HL-60/S4 (cell line): Measurements from ENCODE around the gene RARG.
"Not testable (repeated sequence)": the region's sequence is repeated elsewhere in the genome, so short reads cannot be mapped to it uniquely, and the experiment has no call there.

Experiments
- in situ Hi-C: fragments of 300-500 bp; cut with MboI; formaldehyde crosslinking; loops from 2 replicates; pipeline ENCODE4 v1.14.3; 2022; ENCODE audit warnings: low sequenced_read_pairs

The RARG gene

DNA sequence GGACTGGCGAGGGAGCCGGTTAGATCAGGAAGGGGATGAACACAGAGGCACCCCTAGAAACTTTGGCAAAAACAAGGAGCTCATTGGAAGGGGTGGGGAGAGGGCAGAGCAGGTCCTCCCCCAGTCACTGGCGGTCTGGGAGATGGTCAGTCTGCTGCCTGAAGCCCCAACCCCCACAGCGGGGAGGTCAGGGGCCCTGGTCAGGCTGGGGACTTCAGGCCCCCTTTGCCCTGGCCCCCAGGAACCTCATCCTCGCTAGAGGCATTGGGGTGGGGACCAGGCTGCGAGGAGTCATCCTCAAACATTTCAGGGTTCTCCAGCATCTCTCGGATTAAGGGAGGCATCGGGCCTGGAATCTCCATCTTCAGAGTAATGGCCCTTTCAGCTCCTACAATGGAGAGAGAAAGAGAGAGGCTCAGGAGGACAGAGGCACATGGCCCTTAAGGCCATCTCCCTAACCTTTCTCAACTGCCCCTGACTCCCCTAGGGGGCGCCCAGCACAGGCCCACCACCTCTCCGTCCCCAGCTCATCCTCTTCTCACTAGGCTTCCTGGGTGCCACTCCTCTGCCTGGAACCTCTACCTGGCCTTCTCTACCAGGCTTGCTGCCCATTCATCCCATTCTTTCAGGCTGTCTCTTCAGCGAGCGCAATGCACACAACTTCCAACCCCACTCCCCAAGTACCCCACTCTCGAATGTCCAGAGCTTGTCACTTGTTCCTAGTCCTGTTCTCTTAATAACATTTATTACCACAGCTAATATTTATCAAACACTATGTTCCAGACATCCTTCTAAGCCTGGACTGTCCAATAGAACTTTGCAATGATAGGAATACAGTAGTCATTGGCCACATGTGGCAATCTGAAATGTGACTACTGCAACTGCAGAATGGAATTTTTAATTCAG, 20.3 kb downstream of the RARG start:
- in situ Hi-C loops: loop anchor here (5.0 kb wide), 1 partner anchor 76 kb away; no protein-coding TSS in a partner anchor

DNA sequence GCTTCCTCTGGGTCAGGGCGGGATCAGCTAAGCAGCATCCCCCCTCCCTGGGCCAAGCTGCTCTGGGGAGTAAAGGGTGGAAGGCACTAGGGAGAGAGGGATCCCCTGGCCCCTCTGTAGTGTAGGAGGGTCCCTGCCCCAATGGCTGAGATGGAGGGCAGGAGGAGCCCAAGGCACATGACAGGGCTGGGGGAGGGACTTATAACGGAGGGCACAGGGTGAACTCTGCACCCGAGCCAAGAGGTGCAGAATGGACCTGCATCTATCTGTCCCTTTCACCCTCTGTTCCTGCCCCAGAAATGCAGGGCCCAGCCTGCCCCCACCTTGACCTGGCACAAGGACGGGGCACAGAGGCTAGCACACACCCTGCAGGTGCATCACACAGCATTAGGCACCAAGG, 21.2 kb downstream of the RARG start:
- in situ Hi-C loops: loop anchor here (5.0 kb wide), 1 partner anchor 76 kb away; no protein-coding TSS in a partner anchor

DNA sequence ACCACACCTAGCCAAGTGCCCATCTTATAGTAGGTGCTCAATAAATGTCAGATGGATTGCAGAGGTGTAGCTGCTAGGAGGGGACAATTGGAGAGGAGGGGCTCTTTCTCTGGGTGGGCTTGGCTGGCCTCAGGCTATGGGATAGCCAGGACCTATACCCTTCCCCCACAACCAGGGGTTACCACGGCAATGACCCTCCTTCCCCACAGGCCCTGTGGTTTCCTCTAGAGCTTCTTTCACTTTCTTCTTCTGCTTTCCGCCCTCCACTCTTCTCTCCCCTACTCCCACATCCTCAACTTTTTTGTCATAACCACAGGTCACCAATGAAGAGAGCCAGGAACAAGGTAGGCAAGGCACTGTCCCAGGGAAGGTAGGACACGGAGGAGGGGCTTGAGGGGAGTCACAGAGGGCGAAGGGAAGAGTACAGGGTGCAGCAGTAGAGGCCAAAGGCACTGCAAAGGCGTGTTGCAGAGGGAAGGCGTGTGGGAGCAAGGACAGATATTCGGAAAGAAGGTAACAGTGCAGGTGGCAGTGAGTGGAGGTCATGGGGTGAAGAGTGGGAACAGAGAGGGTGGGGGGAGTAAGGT, 23.0 kb downstream of the RARG start:
- in situ Hi-C loops: no loop called here

DNA sequence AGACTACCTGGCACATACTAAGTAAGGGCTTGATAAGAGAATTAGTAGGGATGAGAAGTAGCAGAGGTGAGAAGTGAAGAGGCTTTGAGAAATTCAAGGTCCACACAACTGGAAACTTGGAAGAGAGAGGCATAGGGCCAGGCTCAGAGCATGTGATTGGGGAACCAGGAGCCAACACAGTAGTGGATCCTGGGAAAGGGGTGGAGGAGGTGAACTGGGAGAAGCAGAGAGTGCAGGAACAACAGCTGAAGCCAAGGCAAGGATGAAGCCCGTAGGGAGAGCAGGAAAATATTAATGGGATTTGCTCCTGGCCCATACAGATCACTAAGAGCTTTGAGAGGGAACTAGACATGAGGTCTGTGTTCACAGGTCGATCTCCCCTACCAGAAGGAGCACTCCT, 23.6 kb downstream of the RARG start:
- in situ Hi-C loops: no loop called here

DNA sequence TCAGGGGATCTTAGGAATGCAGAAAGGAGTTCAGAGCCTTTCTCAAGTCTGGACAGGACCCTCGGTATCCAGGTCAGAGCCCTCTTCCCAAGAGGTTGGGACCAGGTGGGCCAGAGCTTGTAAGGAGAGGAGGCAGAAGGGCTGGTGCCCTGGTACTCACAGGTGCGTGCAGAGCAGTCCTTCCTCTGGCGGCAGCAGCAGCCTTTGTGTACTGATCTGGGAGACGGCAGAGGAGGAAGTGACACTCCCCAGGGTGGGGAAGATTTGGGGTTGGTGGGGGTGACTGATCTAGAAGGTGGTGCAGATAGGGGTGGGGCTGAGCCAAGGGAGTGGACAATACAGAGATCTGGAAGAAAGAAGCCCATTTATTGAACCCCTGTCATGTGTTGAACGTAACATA, 25.0 kb downstream of the RARG start, which contains the start of gene ITGB7:
ITGB7 (minus strand) TSS at position 210 of the 400 bp plus-strand sequence. CDS start 6,808 bp downstream, outside the sequence.
- in situ Hi-C loops: no loop called here

DNA sequence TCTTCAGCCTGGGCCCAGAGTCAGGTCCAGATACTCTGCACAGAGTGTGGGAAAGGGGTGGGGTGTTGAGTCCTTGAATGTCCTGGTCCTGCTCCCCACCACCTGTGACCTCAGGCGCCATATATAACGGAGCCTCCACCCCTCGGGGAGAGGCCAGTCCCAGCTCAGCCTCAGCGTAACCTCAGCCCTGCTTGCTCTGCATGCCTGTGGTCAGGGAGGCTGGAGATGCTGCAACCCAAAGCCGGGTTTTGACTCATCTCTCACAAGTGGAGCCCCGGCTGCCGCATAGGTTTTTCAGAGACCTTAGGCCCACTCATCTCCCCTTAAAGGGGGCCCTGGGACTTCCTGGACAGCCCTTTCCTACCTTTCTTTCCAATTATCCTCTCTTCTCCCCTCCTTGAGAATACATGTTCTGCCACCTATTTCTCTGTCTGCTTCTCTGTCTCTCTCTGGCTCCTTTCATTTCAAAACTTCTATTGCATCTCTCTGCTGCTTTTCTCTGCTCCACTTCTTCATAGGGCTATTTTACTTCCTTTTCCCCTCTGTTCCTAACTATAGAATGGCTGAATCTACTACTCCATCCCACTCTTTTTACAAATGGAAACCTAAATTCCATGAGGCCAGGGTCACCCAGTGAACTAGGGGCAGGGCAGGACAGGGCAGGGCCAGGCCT, 26.1 kb downstream of the RARG start:
- in situ Hi-C loops: no loop called here

DNA sequence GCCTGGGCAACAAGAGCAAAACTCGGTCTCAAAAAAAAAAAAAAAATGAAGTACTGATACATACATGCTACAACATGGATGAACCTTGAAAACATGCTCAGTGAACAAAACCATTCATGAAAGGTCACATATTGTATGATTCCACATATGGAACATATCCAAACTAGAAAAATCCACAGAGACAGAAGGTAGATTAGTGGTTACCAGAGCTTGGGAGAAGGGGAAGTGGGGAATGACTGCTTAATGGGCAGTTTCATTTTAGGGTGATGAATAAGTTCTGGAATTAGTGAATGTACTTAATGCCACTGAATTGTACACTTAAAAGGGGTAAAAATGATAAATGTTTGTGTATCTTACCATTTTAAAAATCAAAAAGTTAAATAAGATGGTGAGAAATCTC, 27.7 kb downstream of the RARG start:
- in situ Hi-C loops: no loop called here

DNA sequence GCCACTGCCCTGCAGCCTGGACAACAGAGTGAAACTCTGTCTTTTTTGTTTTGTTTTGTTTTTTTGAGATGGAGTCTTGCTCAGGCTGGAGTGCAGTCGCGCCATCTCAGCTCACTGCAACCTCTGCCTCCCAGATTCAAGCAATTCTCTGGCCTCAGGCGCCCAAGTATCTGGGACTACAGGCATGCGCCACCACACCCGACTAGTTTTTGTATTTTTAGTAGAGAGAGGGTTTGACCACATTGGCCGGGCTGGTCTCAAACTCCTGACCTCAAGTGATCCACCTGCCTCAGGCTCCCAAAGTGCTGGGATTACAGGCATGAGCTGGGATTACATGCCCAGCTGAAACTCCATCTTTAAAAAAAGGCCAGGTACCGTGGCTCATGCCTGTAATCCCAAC, 29.7 kb downstream of the RARG start:
- in situ Hi-C loops: not testable (repeated sequence)

DNA sequence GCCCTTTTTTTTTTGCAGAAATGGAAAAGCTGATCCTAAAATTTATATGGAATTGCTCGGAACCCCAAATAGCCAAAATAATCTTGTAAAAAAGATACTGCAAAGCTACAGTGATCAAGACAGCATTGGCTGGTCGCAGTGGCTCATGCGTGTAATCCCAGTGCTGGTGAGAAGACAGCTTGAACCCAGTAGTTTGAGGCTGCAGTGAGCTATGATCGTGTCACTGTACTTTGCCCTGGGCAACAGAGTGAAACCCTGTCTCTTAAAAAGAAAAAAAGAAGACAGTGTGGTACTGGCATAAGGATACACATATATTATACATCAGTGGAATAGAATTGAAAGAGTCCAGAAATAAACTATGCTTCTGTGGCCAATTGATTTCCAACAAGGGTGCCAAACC, 30.4 kb downstream of the RARG start:
- in situ Hi-C loops: no loop called here

DNA sequence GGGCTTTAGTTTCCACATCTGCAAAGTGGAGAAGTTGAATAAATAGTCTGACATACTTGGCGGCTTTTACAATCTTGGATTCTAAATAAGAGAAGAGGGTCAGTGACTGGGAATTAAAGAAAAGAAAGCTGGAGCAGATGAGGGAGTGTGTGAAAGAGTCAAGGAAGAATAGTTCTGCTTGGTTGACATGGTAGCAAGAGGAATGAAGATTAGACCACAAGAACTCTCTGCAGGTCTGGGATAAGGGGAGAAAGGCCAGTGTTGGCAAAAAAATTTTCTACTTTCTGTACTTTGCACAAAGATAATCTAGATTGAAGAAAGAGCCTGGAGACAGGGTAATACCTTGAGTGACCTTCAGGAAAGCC, 30.9 kb downstream of the RARG start:
- in situ Hi-C loops: no loop called here

DNA sequence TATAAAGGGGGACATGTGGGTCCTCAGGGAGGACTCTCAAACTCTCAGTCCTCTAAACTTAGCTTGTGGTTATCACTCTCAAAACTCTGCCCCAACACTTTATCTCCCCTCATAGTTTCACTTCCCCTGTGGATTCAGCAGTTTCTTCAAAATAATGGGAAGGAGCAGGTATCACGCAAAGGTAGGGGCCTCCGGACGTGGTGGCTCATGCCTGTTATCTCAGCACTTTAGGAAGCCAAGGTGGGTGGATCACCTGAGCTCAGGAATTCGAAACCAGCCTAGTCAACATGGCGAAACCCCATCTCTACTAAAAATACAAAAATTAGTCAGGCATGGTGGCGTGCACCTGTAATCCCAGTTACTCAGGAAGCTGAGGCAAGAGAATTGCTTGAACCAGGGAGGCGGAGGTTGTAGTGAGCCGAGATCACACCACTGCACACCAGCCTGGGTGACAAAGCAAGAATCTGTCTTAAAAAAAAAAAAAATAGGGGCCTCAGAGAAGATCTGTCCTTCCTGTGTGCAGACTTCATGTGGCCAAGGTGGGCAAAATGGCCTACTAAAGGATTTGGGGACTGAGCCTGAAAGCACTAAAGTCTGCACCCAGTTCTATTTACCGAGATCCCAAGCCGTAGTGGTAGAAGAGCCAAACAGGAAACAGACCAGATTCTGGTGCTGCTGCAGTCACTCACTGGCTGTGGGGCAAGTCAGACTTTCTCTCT, 31.4 kb downstream of the RARG start:
- in situ Hi-C loops: no loop called here

DNA sequence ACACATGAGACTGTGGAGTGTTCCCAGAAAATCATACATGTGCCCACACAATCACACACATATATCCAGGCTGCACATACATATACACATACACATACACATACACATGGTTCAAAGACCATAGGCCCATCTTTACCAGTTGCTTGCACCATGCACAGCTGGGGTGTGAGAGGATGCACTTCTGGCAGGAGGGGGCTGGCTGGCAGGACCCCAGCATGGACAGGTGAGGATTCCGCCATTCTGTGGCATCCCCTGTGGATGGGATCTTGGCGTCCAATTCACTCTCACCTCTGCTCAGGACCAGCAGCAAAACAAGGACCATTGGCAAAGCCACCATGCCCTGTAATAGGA, 31.9 kb downstream of the RARG start:
- in situ Hi-C loops: no loop called here

DNA sequence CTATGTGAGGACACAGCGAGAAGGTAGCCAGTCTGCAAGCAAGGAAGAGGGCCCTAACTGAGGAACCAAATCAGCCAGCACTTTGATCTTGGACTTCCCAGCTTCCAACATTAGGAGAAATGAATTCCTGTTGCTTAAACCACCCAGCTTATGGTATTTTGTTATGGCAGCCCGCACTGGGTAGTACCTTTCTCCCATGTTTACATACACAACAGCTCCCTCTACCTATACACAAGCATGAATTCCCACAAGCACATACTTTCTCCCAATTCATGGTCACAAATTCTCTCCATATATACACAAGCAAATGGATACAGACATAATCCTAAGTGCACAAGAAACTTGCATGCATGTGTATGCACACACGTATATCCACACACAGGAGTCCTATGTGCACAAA, 32.3 kb downstream of the RARG start:
- in situ Hi-C loops: no loop called here

DNA sequence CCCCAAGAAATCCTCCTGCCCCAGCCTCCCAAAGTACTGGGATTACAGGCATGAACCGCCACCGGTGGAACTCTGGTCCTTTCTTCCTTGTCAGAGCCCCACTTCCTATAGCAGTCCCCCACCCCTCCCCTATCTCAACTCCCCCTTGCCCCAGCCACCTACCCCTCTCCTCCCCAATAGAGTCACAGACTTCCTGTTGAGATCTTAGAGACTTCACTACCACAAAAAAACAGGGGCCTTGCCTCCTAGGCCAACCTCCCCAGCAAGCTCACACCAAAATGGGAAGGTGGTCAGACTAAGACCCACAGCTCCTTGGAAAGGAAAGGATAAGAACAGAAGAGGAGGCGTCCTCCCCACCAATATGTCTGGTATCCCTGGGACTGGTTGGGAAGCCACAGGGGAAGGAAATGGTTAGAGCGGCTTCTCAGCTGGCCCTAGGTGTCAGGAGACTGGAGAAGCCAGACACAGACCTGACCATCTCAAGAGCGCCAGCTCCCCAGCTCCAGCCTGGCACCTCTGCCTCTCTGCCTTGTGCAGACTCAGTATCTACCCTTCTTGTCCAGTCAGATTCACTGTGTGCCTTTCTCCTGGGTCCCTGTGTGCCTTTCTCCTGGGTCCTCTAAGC, 33.4 kb downstream of the RARG start:
- in situ Hi-C loops: no loop called here

DNA sequence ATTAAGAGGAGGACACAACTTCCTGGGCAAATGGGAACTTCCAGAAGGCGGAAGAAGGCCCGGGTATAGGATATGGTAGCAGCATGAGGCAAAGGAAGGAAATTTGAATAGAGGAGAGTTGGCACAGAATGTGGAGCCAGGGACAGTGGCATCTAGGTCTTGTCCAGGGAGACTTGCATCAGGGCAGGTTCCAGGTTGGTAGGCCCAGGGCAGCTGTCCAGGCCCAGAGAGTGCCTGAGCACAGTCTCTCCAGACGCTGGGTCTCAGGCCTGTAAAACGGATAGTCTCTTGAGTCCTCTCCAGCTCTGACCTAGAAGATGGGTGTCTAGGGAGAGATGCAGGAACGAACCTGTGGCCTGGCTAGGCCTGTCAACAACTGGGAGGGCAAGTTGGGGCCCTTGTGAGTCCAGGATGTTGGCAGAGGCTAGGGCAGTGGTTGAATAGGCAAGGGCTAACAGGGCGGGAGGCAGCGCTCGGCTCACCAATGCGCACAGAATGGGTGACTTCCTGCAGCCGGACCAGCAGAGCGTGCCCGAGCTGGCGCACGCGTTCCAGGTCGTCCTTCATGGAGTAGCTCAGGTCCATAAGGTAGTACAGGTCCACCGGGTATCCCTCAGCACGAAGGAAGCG, 34.9 kb downstream of the RARG start:
- in situ Hi-C loops: no loop called here

DNA sequence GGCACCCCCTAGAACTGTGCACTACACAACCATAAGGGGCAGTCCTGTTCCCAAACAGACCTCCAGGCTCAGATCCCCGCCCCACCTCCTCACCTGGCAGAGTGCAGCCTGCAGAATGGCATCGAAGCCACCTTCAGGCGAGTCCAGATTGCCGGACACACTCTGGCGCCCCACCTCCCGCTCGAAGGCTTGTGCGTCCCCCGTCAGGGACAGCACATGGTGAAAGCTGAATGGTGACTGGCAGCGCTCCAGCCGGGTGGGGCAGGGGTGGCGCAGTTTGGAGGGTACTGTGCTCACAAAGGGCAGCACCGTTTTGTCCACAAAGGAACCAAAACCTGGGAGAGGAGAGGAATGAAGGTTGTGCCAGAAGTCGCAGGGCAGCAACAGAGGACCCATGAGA, 35.5 kb downstream of the RARG start:
- in situ Hi-C loops: no loop called here

DNA sequence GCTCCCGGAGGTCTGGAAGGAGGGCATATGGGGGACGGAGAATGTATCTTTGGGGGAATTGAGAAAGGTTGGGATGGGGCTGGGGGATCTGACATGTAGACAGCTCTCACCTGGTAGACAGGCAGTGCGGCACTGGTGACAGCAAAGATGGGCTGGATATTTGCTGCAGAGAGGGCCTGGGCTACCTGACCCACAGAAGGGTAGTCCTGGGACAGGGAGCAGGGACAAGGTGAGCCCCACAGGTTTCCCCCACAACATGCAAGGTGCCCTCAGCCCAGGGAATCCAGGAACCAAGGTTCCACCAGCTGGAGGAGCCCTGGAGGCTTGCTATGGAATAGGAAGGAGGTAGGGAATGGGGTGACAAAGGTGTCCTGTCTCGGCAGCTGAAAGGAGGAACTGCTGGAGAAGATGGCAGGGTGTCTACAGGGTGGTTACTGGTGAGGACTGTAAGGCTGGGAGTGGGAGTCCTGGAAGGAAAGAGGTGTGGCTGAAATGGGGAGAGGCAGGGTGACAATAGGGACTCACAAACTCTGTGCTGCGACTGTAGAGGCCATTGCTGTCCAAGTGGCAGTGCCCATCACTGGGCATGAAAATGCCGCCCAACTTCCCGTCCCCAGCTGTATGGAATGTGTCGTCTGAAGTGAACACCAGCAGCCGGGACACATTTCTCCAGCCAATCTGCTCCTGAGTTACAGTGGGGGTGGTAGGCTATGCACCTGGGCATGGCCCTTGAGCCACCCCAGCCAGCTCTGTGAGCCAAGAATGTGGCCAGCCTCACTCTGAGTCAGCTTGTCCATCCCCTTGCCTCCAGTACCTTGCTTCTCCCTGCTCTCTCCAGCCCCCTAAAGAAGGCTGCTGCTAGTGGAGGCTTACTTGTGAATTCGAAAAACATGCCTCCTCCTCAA, 36.2 kb downstream of the RARG start:
- in situ Hi-C loops: no loop called here

DNA sequence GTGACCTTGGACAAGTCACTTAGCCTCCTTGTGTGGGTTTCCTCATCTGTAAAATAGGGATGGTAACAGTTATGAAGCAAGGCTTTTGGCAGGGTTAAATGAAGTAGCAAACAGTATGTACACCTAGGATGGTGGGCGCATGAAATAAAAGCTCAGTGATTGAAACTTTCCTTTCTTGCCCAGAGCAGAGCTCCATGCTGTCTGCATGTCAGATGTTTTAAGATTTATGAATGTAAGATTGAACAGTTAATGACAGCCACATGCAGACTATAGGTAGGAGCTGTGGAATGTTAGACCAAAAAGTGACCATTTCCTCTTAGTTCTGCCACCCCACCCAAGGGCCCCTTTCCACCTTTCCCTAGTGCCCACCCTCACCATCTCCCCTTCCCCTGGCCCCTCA, 37.0 kb downstream of the RARG start:
- in situ Hi-C loops: no loop called here

DNA sequence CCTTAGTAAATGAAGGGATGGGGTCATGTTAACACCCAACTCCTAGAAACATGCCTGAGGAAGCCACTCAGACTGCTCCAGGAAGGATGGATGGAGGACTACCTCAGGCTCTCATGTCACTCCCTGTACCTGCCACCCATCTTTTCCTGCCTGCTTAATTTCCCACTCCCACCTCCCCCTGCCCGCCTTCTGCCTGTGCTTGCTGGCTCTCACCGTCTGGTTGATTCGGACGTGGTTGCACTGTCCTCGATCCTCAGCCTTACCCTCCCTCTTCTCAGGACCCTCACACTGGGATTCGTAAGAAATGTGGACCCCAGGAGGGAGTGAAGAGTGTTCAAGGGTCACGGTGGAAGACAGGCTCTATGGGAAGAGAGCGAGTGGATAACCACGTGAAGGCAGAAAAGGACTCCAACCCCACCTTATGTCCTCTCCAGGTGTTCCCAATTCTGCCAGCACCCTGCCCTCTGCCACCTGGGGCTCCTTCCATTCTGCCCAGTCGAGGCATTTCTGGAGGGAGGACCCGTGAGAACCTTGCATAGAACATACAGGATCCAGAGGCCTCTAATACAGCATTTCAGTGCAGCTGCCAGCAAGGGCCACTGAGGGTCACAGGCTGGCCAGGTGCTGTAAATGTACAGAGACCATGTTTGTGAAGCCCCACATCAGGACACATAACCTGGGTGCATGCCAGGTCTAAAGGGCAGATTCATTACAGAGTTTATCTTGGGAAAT, 37.9 kb downstream of the RARG start:
- in situ Hi-C loops: no loop called here
